ENCODE data around the gene MRPS14. TPM values are rescaled to one million over a fixed set of nuclear protein-coding genes. Genes with fewer than 3 reads are reported as not detected.

Gene MRPS14
- total and polyA plus RNA-seq, 2 of the 4 experiments (the other 2 are of a cell fraction): 22.0 to 23.1 TPM

- peak within 1 kb of the TSS; percentile 95 for H3K18ac ChIP-seq (ENCODE audit: low read depth, low read length)
- ChIA-PET POLR2A (ENCODE audit: unreplicated experiment) (interaction anchor here (1.0 to 2.3 kb wide), 3 partner anchors 15 to 57 kb away, joined by 3 to 9 read pairs (median 4); partner anchors contain the start of gene MRPS14), CTCF (interaction anchor here (0.5 to 0.9 kb wide), 2 partner anchors 14 to 1534 kb away, joined by 3 read pairs; no protein-coding TSS in a partner anchor)
- peaks cover 14 to 25% of the 10 kb centered on the region in 2 experiments for H3K79me1 ChIP-seq (ENCODE audit: low read depth in 1 of 2, low read length in 2 of 2)
- H2BK5ac ChIP-seq (ENCODE audit: low read depth, low read length, poor library complexity, severe bottlenecking): peak within 1 kb of the TSS; percentile 97
- H3K23ac ChIP-seq (ENCODE audit: low read depth, low read length): peak within 1 kb of the TSS; percentile 100
- dilution Hi-C loops (cut with HindIII; ENCODE audit: low sequenced_read_pairs, unreplicated experiment) (no loop called here), in situ Hi-C loops (cut with MboI; ENCODE audit: low sequenced_read_pairs) (loop anchor here (25.0 kb wide), 1 partner anchor 738 kb away; no protein-coding TSS in a partner anchor), intact Hi-C loops (cut with micrococcal nuclease) (loop anchor here (5.0 kb wide), 1 partner anchor 203 kb away; no protein-coding TSS in a partner anchor)
- H3K14ac ChIP-seq (replicated peaks; ENCODE audit: low read depth, low read length): peak within 1 kb of the TSS; percentile 100
- no TSS peak for BruUV-seq (replicated peaks)
- peak within 1 kb of the TSS; percentile 99 for H2AFZ ChIP-seq (replicated peaks; ENCODE audit: low read length, poor library complexity)
- peak within 1 kb of the TSS; percentile 100 for H4K91ac ChIP-seq (ENCODE audit: insufficient read depth, low read depth, low read length)
- peak within 1 kb of the TSS; percentile 95 for H2BK20ac ChIP-seq (ENCODE audit: low read depth, low read length)
- no peaks in the 10 kb centered on the region for H3K9me1 ChIP-seq (ENCODE audit: insufficient read depth, low read length)
- peak within 1 kb of the TSS; percentile 100 for H3K56ac ChIP-seq (ENCODE audit: extremely low read depth, insufficient read depth, low read length)
- H3K4me1 ChIP-seq (ENCODE audit: control insufficient read depth, insufficient read depth, low read length): peaks cover 2% of the 10 kb centered on the region; the same call in 1 of the 2 replicates
- TF ChIP-seq ELK1 (IDR thresholded peaks at IDR 0.05; ENCODE audit: borderline replicate concordance, low read depth, low read length) (no peak), MXI1 (IDR thresholded peaks at IDR 0.05; ENCODE audit: borderline replicate concordance, low read depth, low read length) (peak; percentile 65; the same call in 1 of the 2 replicates), BHLHE40 (IDR thresholded peaks at IDR 0.05; ENCODE audit: low read depth, low read length) (peak; percentile 98), CHD1 (IDR thresholded peaks at IDR 0.05; ENCODE audit: low read depth, low read length) (peak; percentile 59; the same call in 1 of the 2 replicates)
- peak within 1 kb of the TSS; percentile 91 for H3K27ac ChIP-seq (ENCODE audit: insufficient read depth, low read length)
- 0 out of 2 replicates have a peak, but pooled peaks cover 6% of the 10 kb centered on the region for H4K20me1 ChIP-seq (ENCODE audit: insufficient read depth, low read length)
- H3K4me3 ChIP-seq (ENCODE audit: insufficient read depth, low read depth, low read length): peak within 1 kb of the TSS; percentile 96
- peak within 1 kb of the TSS; percentile 92 for H3K9ac ChIP-seq (ENCODE audit: low read depth, low read length)
- H2BK15ac ChIP-seq (ENCODE audit: low read depth, low read length): peak within 1 kb of the TSS; percentile 96
- 1% methylated on average over 42 of the region's 71 CpGs; no CpG with 5 or more reads in 1 of the 2 experiments for WGBS, 2 experiments (ENCODE audit: extremely low coverage in 2 of 2, insufficient read length in 1 of 2)
- peak within 1 kb of the TSS; percentile 100 for H3K4ac ChIP-seq (ENCODE audit: low read depth, low read length)
- ATAC-seq (ENCODE audit: low read depth) (peak; percentile 19), DNase-seq (peak; percentile 30)
- no peaks in the 10 kb centered on the region for H3K27me3 ChIP-seq (ENCODE audit: control insufficient read depth, insufficient read depth, low read length)
- no peaks in the 10 kb centered on the region for H3K9me3 ChIP-seq (ENCODE audit: control insufficient read depth, insufficient read depth, low read length)
- peak within 1 kb of the TSS; percentile 81 for H2AK5ac ChIP-seq (ENCODE audit: low read depth, low read length)
- no peaks in the 10 kb centered on the region; the same call in 1 of the 2 replicates for H3K36me3 ChIP-seq (ENCODE audit: control insufficient read depth, insufficient read depth, low read length)
- peak within 1 kb of the TSS; percentile 98 for H2AK9ac ChIP-seq (replicated peaks; ENCODE audit: low read depth, low read length, poor library complexity)
- peak within 1 kb of the TSS; percentile 87 for H3K4me2 ChIP-seq (ENCODE audit: low read depth, low read length)
- peak within 1 kb of the TSS; percentile 53 to 100 for H4K8ac ChIP-seq (ENCODE audit: low read depth in 2 of 2, low read length in 2 of 2)
- peak within 1 kb of the TSS; percentile 99 for H4K5ac ChIP-seq (ENCODE audit: low read depth, low read length)
- peak within 1 kb of the TSS; percentile 100 for H2BK120ac ChIP-seq (ENCODE audit: low read depth, low read length)
These were observed 23.1 kb downstream of the MRPS14 start, which contains the start of gene CACYBP for GRCh38 chr1:174999936-175000696. CACYBP (plus strand) TSS chr1:174999947; CDS start chr1:175000181, 234 bp downstream.

Measured in IMR-90 (cell line).